ENCODE measurements around the gene ZNF688. TPM values are rescaled to one million over a fixed set of nuclear protein-coding genes. Genes with fewer than 3 reads are reported as not detected.
"Not testable (repeated sequence)": the region's sequence is repeated elsewhere in the genome, so short reads cannot be mapped to it uniquely, and the experiment has no call there.

The ZNF688 gene
- total and polyA plus RNA-seq, 2 of the 13 experiments (the other 11 are each of a cell fraction or from before 2014, with no cell fraction given) = 2.4 to 5.4 TPM

DNA sequence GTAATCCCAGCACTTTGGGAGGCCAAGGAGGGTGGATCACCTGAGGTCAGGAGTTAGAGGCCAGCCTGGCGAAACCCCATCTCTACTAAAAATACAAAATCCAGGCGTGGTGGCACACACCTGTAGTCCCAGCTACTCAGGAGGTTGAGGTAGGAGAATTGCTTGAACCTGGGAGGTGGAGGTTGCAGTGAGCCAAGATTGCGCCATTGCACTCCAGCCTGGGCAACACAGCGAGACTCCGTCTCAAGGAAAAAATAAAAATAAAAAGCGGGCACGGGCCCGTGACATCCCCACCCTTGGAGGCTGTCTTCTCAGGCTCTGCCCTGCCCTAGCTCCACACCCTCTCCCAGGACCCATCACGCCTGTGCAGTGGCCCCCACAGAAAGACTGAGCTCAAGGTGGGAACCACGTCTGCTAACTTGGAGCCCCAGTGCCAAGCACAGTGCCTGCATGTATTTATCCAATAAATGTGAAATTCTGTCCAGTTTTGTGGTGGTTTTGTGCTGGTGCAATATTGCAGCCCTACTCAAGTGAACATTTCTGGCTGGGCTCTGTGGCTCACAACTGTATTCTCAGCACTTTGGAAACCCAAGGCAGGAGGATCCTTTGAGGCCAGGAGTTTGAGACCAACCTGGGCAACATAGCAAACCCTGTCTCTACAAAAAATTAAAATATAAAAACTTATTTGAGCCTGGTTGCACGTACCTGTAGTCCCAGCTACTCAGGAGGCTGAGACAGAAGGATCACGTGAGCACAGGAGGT is 48.6 kb downstream of the ZNF688 start:
- WGBS (ENCODE audit: low lambda C conversion rate) = 87% methylated on average over 12 of the region's 12 CpGs
- in situ Hi-C loops (cut with HindIII; ENCODE audit: extremely low pct_ligation_motif_present, low pct_unique_long_range_greater_than_20kb); H3K27ac ChIP-seq (ENCODE audit: extremely low read length, insufficient read depth, low read length); BruUV-seq (replicated peaks); FAIRE-seq; H3K79me2 ChIP-seq (ENCODE audit: insufficient read depth, low read length); H3K9ac ChIP-seq (ENCODE audit: insufficient read depth, low read depth, low read length); H3K27me3 ChIP-seq (ENCODE audit: control insufficient read depth in 1 of 2, insufficient read depth in 2 of 2, low read length in 2 of 2); H3K36me3 ChIP-seq (replicated peaks in 1 of 2; ENCODE audit: control insufficient read depth in 1 of 2, insufficient read depth in 2 of 2, low read length in 2 of 2); CTCF ChIA-PET (ENCODE audit: low intra/inter-chr PET ratio, low total read pairs); ATAC-seq; H4K20me1 ChIP-seq (ENCODE audit: insufficient read depth, low read length); H3K9me3 ChIP-seq (ENCODE audit: low read length); H2AFZ ChIP-seq (ENCODE audit: low read length); DNase-seq (ENCODE audit: low spot score): not testable (repeated sequence)
- peaks cover 60% of the 10 kb centered on the region for H3K4me1 ChIP-seq (ENCODE audit: insufficient read depth, low read length)
- POLR2A ChIA-PET = interaction anchor here (0.9 to 1.8 kb wide), 7 partner anchors 12 to 93 kb away, joined by 3 to 11 read pairs (median 7); partner anchors contain the start of genes DCTPP1, ZNF689, ZNF747 and ZNF764
- intact Hi-C loops (cut with micrococcal nuclease; ENCODE audit: unreplicated experiment) = loop anchor here (10.0 kb wide), 1 partner anchor 132 kb away; the partner anchor contains the start of genes FBRS and PRR14
- TF ChIP-seq, protein P1, sequence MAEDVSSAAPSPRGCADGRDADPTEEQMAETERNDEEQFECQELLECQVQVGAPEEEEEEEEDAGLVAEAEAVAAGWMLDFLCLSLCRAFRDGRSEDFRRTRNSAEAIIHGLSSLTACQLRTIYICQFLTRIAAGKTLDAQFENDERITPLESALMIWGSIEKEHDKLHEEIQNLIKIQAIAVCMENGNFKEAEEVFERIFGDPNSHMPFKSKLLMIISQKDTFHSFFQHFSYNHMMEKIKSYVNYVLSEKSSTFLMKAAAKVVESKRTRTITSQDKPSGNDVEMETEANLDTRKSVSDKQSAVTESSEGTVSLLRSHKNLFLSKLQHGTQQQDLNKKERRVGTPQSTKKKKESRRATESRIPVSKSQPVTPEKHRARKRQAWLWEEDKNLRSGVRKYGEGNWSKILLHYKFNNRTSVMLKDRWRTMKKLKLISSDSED (CRISPR knock-in tag; IDR thresholded peaks at IDR 0.05) = 0 out of 2 replicates have a peak, but pooled peaks have one; percentile 30
- TF ChIP-seq POLR2AphosphoS5 (IDR thresholded peaks at IDR 0.05; ENCODE audit: low read depth, low read length) (peak; percentile 37; the same call in 1 of the 2 replicates), ZC3H13 (CRISPR knock-in tag; IDR thresholded peaks at IDR 0.05) (peak; percentile 5; the same call in 1 of the 2 replicates), ZNF121 (CRISPR knock-in tag; IDR thresholded peaks at IDR 0.05) (peak; percentile 96), TBX3 (IDR thresholded peaks at IDR 0.05; ENCODE audit: borderline replicate concordance) (0 out of 2 replicates have a peak, but pooled peaks have one; percentile 3), TMF1 (CRISPR knock-in tag; IDR thresholded peaks at IDR 0.05; ENCODE audit: low read depth) (peak; percentile 9; the same call in 1 of the 2 replicates), TGIF2 (CRISPR knock-in tag; IDR thresholded peaks at IDR 0.05) (0 out of 2 replicates have a peak, but pooled peaks have one; percentile 12), HDAC1 (CRISPR knock-in tag; IDR thresholded peaks at IDR 0.05) (0 out of 2 replicates have a peak, but pooled peaks have one; percentile 4), SMAD1 (CRISPR knock-in tag; IDR thresholded peaks at IDR 0.05; ENCODE audit: borderline replicate concordance, low read depth) (0 out of 2 replicates have a peak, but pooled peaks have one; percentile 32), KDM3A (CRISPR knock-in tag; IDR thresholded peaks at IDR 0.05; ENCODE audit: low read depth) (0 out of 2 replicates have a peak, but pooled peaks have one; percentile 15), KDM5B (CRISPR knock-in tag; IDR thresholded peaks at IDR 0.05; ENCODE audit: borderline replicate concordance) (0 out of 2 replicates have a peak, but pooled peaks have one; percentile 26), ZMYM3 (CRISPR knock-in tag; IDR thresholded peaks at IDR 0.05) (peak; percentile 54), POLR2G (IDR thresholded peaks at IDR 0.05; ENCODE audit: low read depth, low read length) (peak; percentile 53; the same call in 1 of the 2 replicates)
- TF ChIP-seq, protein P2, sequence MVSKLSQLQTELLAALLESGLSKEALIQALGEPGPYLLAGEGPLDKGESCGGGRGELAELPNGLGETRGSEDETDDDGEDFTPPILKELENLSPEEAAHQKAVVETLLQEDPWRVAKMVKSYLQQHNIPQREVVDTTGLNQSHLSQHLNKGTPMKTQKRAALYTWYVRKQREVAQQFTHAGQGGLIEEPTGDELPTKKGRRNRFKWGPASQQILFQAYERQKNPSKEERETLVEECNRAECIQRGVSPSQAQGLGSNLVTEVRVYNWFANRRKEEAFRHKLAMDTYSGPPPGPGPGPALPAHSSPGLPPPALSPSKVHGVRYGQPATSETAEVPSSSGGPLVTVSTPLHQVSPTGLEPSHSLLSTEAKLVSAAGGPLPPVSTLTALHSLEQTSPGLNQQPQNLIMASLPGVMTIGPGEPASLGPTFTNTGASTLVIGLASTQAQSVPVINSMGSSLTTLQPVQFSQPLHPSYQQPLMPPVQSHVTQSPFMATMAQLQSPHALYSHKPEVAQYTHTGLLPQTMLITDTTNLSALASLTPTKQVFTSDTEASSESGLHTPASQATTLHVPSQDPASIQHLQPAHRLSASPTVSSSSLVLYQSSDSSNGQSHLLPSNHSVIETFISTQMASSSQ (IDR thresholded peaks at IDR 0.05; ENCODE audit: low read depth) = not testable (repeated sequence)
- TF ChIP-seq, protein P2 (CRISPR knock-in tag; IDR thresholded peaks at IDR 0.05; ENCODE audit: borderline replicate concordance) = 0 out of 2 replicates have a peak, but pooled peaks have one; percentile 4
- TF ChIP-seq, protein P3, sequence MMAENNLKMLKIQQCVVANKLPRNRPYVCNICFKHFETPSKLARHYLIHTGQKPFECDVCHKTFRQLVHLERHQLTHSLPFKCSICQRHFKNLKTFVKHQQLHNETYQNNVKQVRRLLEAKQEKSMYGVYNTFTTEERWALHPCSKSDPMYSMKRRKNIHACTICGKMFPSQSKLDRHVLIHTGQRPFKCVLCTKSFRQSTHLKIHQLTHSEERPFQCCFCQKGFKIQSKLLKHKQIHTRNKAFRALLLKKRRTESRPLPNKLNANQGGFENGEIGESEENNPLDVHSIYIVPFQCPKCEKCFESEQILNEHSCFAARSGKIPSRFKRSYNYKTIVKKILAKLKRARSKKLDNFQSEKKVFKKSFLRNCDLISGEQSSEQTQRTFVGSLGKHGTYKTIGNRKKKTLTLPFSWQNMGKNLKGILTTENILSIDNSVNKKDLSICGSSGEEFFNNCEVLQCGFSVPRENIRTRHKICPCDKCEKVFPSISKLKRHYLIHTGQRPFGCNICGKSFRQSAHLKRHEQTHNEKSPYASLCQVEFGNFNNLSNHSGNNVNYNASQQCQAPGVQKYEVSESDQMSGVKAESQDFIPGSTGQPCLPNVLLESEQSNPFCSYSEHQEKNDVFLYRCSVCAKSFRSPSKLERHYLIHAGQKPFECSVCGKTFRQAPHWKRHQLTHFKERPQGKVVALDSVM (CRISPR knock-in tag; IDR thresholded peaks at IDR 0.05) = peak; percentile 68
- peak overlapping the region in 1 of 3 experiments; percentile 61; a peak in 2 of 6 replicates for H3K4me3 ChIP-seq (replicated peaks in 1 of 3; ENCODE audit: insufficient read depth in 1 of 3, low read depth in 2 of 3, low read length in 3 of 3)
- H3K4me2 ChIP-seq (ENCODE audit: low read depth, low read length) = peak overlapping the region; percentile 86

Data from HepG2 (cell line).